Skin epidermis (tissue), 12 donors: ENCODE results near the gene PGA5.
"Not testable (repeated sequence)": the region's sequence is repeated elsewhere in the genome, so short reads cannot be mapped to it uniquely, and the experiment has no call there.

Experiments
- H3K27ac ChIP-seq, 21 experiments: fragments of 200-600 bp; sonication (generic) in 11 of 21; one replicate each; pipeline ENCODE4 v1.5.0; 2020; ENCODE audit warnings: mild to moderate bottlenecking in 3 of 21, inconsistent platforms in 2 of 21, moderate library complexity in 2 of 21
- H3K4me3 ChIP-seq, 7 experiments: fragments of 200-600 bp; sonication (generic) in 2 of 7; one replicate each; pipeline ENCODE4 v1.5.0; 2020; ENCODE audit warnings: inconsistent platforms in 2 of 7, mild to moderate bottlenecking in 2 of 7, moderate library complexity in 1 of 7

The PGA5 gene

GRCh38 chr11:61240875-61241274, at the start of gene PGA5:
PGA5 (plus strand) TSS chr11:61241175; CDS start chr11:61241227, 52 bp downstream.
- H3K4me3 ChIP-seq, H3K27ac ChIP-seq: not testable (repeated sequence)

DNA sequence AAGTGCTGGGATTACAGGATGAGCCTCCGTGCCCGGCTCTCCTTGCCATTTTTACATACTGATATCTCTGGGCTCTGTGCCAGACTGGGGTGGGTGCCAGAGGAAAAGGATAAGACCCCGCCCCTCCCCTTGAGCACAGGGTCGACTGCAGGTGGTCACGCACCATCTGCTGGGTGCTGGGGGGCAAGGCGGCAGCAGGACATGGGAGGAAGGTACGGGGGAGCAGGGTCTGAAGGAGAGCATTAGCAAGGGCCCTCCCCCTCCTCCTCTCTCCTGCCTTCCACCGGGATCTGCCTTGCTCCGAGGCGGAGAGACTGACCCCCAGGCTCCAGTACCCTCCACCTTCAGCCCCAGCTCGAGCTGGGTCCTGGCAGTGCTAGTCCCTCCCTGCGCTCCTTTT, 47.4 kb upstream of the PGA5 start:
- no peak overlapping the region for H3K4me3 ChIP-seq
- no peak overlapping the region for H3K27ac ChIP-seq

DNA sequence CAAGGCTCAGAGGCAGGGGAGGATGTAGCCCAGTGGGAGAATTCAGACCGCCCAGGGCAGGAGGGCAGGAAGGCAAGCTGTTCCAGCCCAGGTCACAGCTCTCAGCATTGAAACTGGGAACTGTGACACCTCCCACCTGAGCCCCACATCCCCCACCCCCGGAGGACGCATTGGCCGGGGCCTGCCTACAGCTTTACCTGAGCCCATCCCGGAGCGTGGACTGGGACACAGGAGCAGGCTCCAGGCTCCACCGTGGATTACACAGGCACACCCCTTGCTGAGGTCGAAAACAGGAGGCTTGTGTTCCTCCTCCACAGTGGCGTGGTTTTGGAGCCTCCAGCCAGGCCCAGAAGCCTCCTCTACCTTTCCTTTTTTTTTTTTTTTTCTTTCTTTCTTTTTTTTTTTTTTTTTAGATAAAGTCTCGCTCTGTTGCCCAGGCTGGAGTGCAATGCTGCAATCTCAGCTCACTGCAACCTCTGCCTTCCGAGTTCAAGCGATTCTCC, 46.8 kb upstream of the PGA5 start:
- Histone ChIP-seq H3K4me3 (no peak overlapping the region), H3K27ac (no peak overlapping the region)

GRCh38 chr11:61194981-61195695, 45.8 kb upstream of the PGA5 start:
- no peak overlapping the region for H3K4me3 ChIP-seq
- no peak overlapping the region for H3K27ac ChIP-seq

DNA sequence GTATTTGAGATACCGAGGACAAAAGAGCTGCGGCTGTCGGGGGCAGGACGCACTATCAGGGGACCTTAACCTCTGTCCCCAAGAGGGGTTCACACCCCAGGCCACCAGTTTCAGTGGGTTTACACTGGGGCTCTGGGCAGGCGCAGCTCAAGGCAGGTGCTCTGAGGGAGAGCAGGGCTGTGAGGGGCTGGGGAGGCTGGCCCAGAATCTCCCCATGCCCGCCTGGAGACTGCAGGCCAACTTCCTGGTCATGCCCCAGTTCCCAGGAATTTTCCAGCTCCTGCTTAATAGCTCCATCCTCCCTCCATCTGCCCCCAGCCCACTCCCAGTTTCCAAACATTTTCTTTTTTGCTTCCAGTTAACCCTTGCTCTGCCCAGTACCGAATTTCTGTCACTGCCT, 45.3 kb upstream of the PGA5 start:
- Histone ChIP-seq H3K27ac (no peak overlapping the region), H3K4me3 (no peak overlapping the region)

DNA sequence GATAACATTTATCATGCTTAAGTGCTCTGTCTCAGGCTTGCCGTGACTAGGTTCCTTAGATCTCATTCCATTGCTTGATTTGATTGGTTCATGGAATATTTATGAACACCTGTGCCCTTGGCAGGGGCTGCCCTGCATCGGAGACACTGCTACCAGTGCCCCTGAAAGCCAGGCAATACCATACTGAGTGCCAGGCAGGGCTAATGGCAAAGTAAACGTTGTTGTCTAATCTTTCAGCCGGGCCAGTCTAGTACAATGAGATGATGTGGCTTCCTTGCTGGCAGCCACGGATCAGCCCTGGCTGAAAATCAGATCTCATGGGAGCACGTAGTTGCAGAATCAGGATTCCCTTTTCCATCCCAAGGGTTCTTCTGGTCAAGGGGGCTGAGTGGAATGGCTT, 42.6 kb upstream of the PGA5 start:
- no peak overlapping the region for H3K4me3 ChIP-seq

GRCh38 chr11:61198948-61199523, 41.9 kb upstream of the PGA5 start:
- H3K27ac ChIP-seq, result no peak overlapping the region

More for the DNA sequence above, 42.6 kb upstream of the PGA5 start:
- H3K27ac ChIP-seq, result no peak overlapping the region

DNA sequence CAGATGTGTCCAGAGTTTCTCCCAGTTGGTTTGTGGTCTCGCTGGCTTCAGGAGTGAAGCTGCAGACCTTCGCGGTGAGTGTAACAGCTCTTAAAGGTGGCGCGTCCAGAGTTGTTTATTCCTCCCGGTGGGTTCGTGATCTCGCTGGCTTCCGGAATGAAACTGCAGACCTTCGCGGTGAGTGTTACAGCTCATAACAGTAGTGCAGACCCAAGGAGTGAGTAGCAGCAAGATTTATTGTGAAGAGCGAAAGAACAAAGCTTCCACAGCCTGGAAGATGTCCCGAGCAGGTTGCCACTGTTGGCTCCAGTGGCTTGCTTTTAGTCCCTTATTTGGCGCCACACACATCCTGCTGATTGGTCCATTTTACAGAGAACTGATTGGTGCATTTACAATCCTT, 39.5 kb upstream of the PGA5 start:
- no peak overlapping the region for H3K4me3 ChIP-seq
- no peak overlapping the region for H3K27ac ChIP-seq

More at GRCh38 chr11:61198948-61199523, 41.9 kb upstream of the PGA5 start:
- no peak overlapping the region for H3K4me3 ChIP-seq

DNA sequence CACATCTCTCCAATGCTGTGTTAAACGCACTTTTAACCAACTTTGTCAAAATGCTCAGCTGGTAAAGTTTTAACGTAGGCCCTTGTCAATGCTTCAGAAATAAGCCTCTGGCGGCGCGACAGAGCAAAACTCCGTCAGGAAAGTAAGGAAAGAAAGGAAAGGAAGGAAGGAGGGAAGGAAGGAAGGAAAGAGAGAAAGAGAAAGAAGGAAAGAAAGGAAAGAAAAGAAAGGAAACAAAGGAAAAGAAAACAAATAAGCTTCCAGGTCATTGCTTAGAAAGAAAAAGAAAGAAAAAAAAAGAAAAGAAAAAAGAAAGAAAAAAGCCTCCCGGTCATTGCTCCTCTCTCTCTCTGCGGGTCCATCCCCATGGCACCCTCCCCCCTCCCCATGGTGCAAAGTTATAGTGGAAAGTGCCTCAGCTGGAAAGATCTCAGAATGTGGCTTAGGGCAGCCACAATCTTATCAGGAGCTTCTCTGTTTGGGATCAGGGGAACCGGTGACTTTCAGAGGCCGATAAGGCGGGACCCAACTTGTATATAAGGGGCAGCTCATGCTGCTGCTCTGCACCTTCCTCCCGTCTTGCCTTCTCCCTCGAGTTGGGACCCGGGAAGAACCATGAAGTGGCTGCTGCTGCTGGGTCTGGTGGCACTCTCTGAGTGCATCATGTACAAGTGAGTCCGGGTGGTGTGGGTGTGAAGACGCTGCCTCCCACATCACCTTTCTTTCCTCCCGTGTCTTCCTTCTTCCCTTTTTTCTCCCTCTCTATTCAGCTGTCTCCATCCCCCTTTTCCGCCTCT, 37.8 kb upstream of the PGA5 start, which contains the start of gene PGA3:
Gene PGA3 (plus strand): TSS at position 566 of the 797 bp plus-strand sequence. CDS start 50 bp downstream, at position 616.
- H3K4me3 ChIP-seq, H3K27ac ChIP-seq: not testable (repeated sequence)

DNA sequence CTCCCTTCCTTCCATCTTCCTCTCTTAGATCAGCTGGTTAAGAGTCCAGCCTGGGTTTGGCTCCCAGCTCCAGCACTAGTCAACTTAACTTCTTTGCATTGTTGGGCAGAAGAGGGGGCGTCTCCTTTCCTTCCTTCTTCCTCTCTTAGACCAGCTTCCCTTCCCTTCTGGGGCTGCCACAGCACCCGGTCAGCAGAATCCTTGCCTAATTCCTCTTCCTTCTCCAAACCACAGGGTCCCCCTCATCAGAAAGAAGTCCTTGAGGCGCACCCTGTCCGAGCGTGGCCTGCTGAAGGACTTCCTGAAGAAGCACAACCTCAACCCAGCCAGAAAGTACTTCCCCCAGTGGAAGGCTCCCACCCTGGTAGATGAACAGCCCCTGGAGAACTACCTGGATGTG, 37.1 kb upstream of the PGA5 start:
- H3K27ac ChIP-seq, H3K4me3 ChIP-seq: not testable (repeated sequence)

GRCh38 chr11:61204502-61205059, 36.4 kb upstream of the PGA5 start:
- H3K27ac ChIP-seq, H3K4me3 ChIP-seq: not testable (repeated sequence)

DNA sequence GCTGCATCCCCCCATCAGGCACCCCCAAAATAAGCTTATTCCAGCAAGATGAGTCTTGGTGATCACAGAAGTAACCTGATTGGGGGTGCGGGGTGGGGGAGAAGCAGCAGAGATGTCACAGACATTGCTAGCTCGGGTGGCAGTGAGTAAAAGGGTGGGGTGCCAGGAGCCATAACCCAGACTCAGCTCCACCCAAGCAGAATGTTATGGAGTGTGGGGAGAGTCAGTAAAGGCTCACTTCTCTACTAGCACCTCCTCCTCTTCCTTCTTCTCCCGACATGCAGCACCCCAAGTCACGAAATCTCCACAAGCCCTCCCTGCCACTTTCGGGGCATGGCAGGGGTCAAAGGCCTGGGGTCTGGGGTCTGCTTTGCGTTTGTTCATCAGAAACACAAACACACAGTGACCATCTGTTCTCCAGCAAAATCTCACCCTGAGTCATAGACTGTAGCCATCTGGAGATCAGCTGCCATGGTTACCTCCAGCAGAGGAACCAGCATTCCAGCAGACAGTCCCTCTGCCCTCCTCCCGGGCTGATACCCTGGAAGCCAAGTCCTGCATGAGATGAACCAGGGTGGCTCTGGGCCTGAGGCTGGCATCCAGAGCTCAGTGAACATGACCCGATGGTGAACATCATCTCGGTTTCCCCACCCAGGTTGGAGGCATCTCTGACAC, 33.2 kb upstream of the PGA5 start:
- not testable (repeated sequence) for H3K4me3 ChIP-seq, H3K27ac ChIP-seq

GRCh38 chr11:61210629-61211028, 30.3 kb upstream of the PGA5 start:
- H3K27ac ChIP-seq, H3K4me3 ChIP-seq: not testable (repeated sequence)

- H3K27ac ChIP-seq, H3K4me3 ChIP-seq: not testable (repeated sequence)
These were observed 29.5 kb upstream of the PGA5 start for GRCh38 chr11:61211327-61211952.

GRCh38 chr11:61212202-61212601, 28.8 kb upstream of the PGA5 start:
- not testable (repeated sequence) for H3K4me3 ChIP-seq, H3K27ac ChIP-seq

DNA sequence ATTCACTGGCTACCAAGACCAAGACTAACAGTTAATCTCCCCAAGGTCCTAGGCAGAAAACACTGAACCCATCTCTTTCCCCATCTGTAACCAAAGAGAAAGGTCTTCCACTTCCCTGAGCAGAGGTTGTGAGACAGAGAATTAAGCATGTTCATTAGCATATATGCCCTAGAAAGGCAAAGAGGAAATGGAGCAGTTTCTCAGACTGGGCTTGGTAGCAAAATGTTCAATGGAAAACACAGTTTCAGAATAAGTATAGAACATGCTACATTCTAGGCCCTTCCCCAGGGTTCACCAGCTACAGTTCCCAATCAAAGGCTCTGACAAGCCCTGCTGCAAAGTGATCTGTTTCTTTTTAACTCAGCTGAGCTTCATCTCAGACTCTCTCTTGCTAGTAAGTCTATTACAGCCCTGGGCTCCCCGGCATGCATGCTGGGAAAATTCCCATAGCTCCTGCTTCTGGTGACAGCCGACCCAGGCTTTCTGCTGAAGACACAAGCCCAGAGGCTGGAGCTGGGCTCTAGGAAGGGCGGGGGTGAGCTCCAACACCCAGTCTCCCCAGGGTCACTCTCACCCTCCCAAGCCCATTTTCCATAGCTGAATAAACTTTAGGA, 27.2 kb upstream of the PGA5 start:
- not testable (repeated sequence) for H3K4me3 ChIP-seq, H3K27ac ChIP-seq

DNA sequence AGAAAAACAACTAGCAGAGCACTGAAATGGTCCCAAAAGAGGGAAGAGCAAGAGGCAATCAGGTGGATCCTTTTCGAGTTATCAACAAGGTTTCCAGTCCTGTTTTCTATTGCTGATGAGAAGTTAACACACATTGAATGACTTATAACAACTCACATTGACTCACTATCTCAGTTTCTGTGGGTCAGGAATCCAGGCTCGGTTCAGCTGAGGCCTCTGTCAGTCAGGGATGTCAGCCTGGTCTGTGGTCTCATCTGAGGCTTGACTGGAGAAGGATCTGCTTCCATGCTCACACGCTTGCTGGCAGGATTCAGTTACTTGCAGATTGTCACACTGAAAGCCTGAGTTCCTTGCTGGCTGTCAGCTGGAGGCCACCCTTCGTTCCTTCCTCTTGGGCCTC, 22.7 kb upstream of the PGA5 start:
- H3K4me3 ChIP-seq, H3K27ac ChIP-seq: not testable (repeated sequence)

DNA sequence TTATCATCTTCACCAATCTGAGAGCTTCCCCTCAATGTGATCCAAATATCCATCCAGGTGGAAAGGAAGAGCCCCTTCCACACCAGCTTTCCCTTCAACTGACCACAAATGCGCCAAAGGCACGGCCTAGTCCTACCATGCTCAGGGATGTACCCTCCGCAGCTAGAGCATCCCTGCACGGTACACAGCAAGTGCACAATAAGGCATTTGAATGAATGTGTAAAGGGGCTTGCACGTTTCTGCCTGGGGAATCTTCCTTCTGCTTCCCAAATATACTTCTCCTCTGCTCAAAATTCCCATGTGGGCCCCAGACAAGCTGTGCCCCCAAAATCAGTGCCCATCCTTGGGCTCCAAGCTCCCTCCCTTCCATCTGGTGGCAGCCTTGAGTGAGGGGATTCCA, 22.0 kb upstream of the PGA5 start:
- H3K4me3 ChIP-seq, H3K27ac ChIP-seq: not testable (repeated sequence)

DNA sequence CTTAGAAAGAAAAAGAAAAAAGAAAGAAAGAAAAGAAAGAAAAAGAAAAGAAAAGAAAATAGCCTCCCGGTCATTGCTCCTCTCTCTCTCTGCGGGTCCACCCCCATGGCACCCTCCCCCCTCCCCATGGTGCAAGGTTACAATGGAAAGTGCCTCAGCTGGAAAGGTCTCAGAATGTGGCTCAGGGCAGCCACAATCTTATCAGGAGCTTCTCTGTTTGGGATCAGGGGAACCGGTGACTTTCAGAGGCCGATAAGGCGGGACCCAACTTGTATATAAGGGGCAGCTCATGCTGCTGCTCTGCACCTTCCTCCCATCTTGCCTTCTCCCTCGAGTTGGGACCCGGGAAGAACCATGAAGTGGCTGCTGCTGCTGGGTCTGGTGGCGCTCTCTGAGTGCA, 18.9 kb upstream of the PGA5 start, which contains the start of gene PGA4:
Gene PGA4 (plus strand): TSS at position 301 of the 400 bp plus-strand sequence. CDS start 54 bp downstream, at position 355.
- H3K4me3 ChIP-seq, H3K27ac ChIP-seq: not testable (repeated sequence)
